Measurements from ENCODE around the gene LPP.

GRCh38 chr3:188287339-188287738 lies 133.4 kb downstream of the LPP start:
- no peak for TF ChIP-seq POLR2A (IDR thresholded peaks at IDR 0.05; ENCODE audit: borderline replicate concordance, extremely low read depth, insufficient read depth, insufficient read length)
- TF ChIP-seq CTCF (IDR thresholded peaks at IDR 0.05 in 2 of 3, conservative IDR thresholded peaks at IDR 0.05 in 1 of 3; ENCODE audit: borderline replicate concordance in 1 of 3, insufficient read depth in 1 of 3, low read depth in 2 of 3, low read length in 2 of 3): no peak
- TF ChIP-seq EZH2 (IDR thresholded peaks at IDR 0.05): no peak
